Adrenal gland (tissue), 12 donors: Measurements from ENCODE around the gene TBC1D2B. TPM values are rescaled to one million over a fixed set of nuclear protein-coding genes. Genes with fewer than 3 reads are reported as not detected.

Experiments
- DNase-seq, 7 donors: peaks; one replicate each; pipeline ENCODE4 v3.0.0-alpha.2; 2019 to 2020
- H3K27ac ChIP-seq, 5 donors: fragments of 200-600 bp; sonication (generic) in 4 of 5; 1 replicate in 3 of 5; 2 replicates in 2 of 5; pipeline versions ENCODE4 v1.5.1 to v1.8.0; 2016 to 2020; ENCODE audit warnings: mild to moderate bottlenecking in 1 of 5
- H3K27me3 ChIP-seq: fragments of 200-600 bp; 2 replicates; pipeline ENCODE4 v1.8.0; 2021
- H3K36me3 ChIP-seq, 2 donors: fragments of 200-600 bp; replicated peaks in 1 of 2; 1 replicate in 1 of 2; 2 replicates in 1 of 2; pipeline versions ENCODE4 v1.5.1 to v1.8.0; 2018 to 2022
- H3K4me1 ChIP-seq, 2 donors: fragments of 200-600 bp; replicated peaks in 1 of 2; 1 replicate in 1 of 2; 2 replicates in 1 of 2; pipeline versions ENCODE4 v1.5.1 to v1.8.0; 2018 to 2021
- H3K4me3 ChIP-seq, 4 donors: fragments of 200-600 bp; sonication (generic) in 3 of 4; one replicate each; pipeline ENCODE4 v1.5.1; 2016 to 2018
- H3K9me3 ChIP-seq, 3 donors: fragments of 200-600 bp; sonication (generic) in 1 of 3; replicated peaks in 1 of 3; 1 replicate in 2 of 3; 2 replicates in 1 of 3; pipeline versions ENCODE4 v1.5.1 to v1.8.0; 2016 to 2021
- POLR2A ChIP-seq, 2 donors: fragments of 450-650 bp; IDR thresholded peaks; one replicate each; pipeline ENCODE4 v1.6.1; 2017; ENCODE audit warnings: antibody characterized with exemption in 2 of 2, mild to moderate bottlenecking in 2 of 2, moderate library complexity in 1 of 2
- WGBS, 4 donors: extraction: QIAGEN DNeasy Blood & Tissue Kit in 2 of 4; methylation state at CpG; one replicate each; pipeline versions ENCODE4 v1.1.5 to v1.1.7; 2013 to 2017; 5-methylcytosine and 5-hydroxymethylcytosine counted together
- intact Hi-C, 2 donors: fragments of 100-400 bp; cut with DNase I; formaldehyde crosslinking; loops; one replicate each; pipeline versions ENCODE4 v1.14.1 to v1.15.0; 2022 to 2023
- polyA plus RNA-seq, 3 donors: library from polyadenylated mRNA; stranded (reverse); fragments of 200-250 nt in 2 of 3; fragments of 350-450 nt in 1 of 3; fragmentation: Illumina TruSeq in 1 of 3; extraction: RNeasy Lipid Tissue Mini Kit (QIAGEN cat#74804) in 1 of 3; gene quantifications; one replicate each; pipeline ENCODE4 v1.2.3, GENCODE V29; 2013 to 2014
- total RNA-seq, 9 donors: library from RNA; depleted of rRNA in 4 of 9; stranded (reverse); fragments of >200 nt in 4 of 9; fragments of 120-200 nt in 1 of 9; fragmentation: NEBNext Ultra II Directional in 1 of 9; extraction: Animal tissue kit (Norgen Biotek cat#: 25700) in 1 of 9; gene quantifications; one replicate each; pipeline versions ENCODE4 v1.1.0 to v1.2.4, GENCODE V29; 2013 to 2023
- TF ChIP-seq, protein P1 (sequence below), 6 experiments: fragments of 450-650 bp in 4 of 6; fragments of 200-600 bp in 2 of 6; sonication (generic) in 1 of 6; IDR thresholded peaks; 1 replicate in 5 of 6; 2 replicates in 1 of 6; pipeline versions ENCODE4 v1.5.1 to v1.8.0; 2016 to 2021; ENCODE audit warnings: antibody characterized with exemption in 6 of 6, mild to moderate bottlenecking in 2 of 6, moderate library complexity in 1 of 6
- donor health status: healthy with polysubstance abuse.
- donor health status: Bipolar disorder and iron deficiency.
- donor health status: DM: yes; HTN: yes; CAD: no.
- donor health status: DM: no; HTN: no; CAD: no.
- donor health status: DM: no; HTN: no; CAD: no.
- donor health status: DM: yes; HTN: yes; CAD: no.

The TBC1D2B gene
- total and polyA plus RNA-seq, 12 donors = 16.3 to 95.0 (median 54.6) TPM

DNA sequence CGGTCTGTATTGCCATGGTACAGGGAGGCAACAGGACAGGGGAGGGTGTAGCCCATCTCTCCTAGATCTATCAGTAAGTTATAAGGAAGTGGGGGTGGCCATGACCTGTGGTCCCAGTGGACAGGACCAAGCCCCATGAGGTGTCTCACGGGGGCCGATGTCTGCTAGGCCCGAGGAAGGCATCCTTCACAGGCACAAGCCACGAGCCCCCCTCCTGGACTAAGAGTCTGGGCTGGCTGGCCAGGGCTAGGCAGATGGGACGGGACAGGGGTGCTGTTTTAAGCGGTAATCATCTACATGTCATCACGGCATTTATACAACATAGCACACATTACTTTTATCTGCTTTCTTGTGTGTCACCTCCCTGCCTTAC lies 2.6 kb upstream of the TBC1D2B start:
- H3K27me3 ChIP-seq = no peaks in the 10 kb centered on the region
- WGBS, 4 donors = 76 to 94% (median 90%) methylated on average over 8 of the region's 8 CpGs
- TF ChIP-seq, protein P1, sequence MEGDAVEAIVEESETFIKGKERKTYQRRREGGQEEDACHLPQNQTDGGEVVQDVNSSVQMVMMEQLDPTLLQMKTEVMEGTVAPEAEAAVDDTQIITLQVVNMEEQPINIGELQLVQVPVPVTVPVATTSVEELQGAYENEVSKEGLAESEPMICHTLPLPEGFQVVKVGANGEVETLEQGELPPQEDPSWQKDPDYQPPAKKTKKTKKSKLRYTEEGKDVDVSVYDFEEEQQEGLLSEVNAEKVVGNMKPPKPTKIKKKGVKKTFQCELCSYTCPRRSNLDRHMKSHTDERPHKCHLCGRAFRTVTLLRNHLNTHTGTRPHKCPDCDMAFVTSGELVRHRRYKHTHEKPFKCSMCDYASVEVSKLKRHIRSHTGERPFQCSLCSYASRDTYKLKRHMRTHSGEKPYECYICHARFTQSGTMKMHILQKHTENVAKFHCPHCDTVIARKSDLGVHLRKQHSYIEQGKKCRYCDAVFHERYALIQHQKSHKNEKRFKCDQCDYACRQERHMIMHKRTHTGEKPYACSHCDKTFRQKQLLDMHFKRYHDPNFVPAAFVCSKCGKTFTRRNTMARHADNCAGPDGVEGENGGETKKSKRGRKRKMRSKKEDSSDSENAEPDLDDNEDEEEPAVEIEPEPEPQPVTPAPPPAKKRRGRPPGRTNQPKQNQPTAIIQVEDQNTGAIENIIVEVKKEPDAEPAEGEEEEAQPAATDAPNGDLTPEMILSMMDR (IDR thresholded peaks at IDR 0.05) = no peak
- TF ChIP-seq POLR2A (IDR thresholded peaks at IDR 0.05) = no peak
- intact Hi-C loops = no loop called here
- H3K36me3 ChIP-seq = no peaks in the 10 kb centered on the region
- H3K27ac ChIP-seq = no peak overlapping the region
- peaks cover 9 to 26% of the 10 kb centered on the region in 2 donors for H3K4me1 ChIP-seq
- no peaks in the 10 kb centered on the region for H3K9me3 ChIP-seq
- peak in 1 of 7 donors; percentile 13 for DNase-seq
- H3K4me3 ChIP-seq = no peak overlapping the region

DNA sequence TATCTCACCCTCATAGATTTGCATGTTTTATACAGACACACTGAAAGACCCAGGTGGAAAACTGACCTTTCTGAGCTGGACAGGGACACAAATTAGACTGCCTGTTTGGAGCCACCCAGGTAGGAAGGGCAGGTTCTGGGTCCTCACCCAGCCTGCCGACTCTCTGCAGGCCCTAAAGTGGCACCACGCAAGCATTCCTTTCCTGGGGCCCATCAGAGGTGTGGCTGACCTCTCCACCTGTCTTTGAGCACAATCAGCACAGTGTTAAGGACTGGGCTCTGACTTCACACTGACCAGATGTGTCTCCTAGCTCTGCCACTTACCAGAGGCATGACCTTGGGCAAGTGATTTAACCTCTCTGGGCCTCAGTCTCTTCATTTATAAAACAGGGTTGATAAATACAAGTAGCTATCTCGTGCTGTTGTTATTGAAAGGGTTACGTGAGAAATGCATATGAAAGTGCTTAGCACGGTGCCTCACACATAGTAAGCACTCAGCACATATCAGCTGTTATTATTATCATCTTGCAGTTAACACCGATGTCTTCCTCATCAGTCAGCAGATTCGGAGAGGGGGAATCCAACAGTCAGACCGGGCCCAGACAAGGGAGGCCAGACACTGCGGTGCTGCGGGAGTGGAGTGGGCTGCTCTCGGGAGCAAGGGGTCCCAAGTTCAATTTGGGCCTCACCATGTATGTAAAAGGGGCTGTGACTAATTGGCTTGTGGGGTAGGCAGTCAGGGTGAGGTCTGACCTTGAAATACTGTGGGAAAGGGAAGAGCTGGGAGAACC lies 2.0 kb upstream of the TBC1D2B start:
- intact Hi-C loops = no loop called here
- peak in 1 of 7 donors; percentile 16 for DNase-seq
- no peaks in the 10 kb centered on the region for H3K9me3 ChIP-seq
- no peak for TF ChIP-seq POLR2A (IDR thresholded peaks at IDR 0.05)
- TF ChIP-seq, protein P1 (IDR thresholded peaks at IDR 0.05) = no peak
- H3K4me3 ChIP-seq = no peak overlapping the region
- WGBS, 4 donors = 88 to 95% (median 90%) methylated on average over 11 of the region's 11 CpGs
- H3K36me3 ChIP-seq = no peaks in the 10 kb centered on the region
- no peak overlapping the region for H3K27ac ChIP-seq
- H3K4me1 ChIP-seq = peaks cover 9 to 32% of the 10 kb centered on the region in 2 donors
- H3K27me3 ChIP-seq = no peaks in the 10 kb centered on the region

DNA sequence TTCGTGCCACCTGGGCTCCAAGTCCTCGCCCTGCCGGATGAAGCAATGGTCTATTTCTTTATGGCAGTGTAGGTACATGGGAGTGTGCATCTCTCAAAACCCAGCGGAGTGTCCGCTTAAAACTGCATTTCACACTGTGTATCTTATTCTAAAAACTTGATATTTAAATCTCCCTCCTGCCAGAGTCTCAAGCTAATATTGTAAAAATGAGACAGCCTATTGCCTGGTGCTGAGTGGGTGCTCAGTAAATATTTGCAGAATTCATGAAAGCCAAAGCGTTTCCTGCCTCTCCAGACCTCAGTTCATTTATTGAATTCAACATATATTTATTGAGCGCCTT lies 330 bp upstream of the TBC1D2B start:
- no peak for DNase-seq
- no peaks in the 10 kb centered on the region for H3K36me3 ChIP-seq
- WGBS, 4 donors = 19 to 41% (median 26%) methylated on average over 5 to 7 of the region's 7 CpGs
- H3K27ac ChIP-seq = peak overlapping the region in 4 of 5 donors; percentile 48 to 98 (median 92)
- no peaks in the 10 kb centered on the region for H3K9me3 ChIP-seq
- no peaks in the 10 kb centered on the region for H3K27me3 ChIP-seq
- peak overlapping the region in 2 of 4 donors; percentile 27 to 97 for H3K4me3 ChIP-seq
- intact Hi-C loops = no loop called here
- TF ChIP-seq, protein P1 (IDR thresholded peaks at IDR 0.05) = no peak
- TF ChIP-seq POLR2A (IDR thresholded peaks at IDR 0.05) = no peak
- H3K4me1 ChIP-seq = peaks cover 23 to 44% of the 10 kb centered on the region in 2 donors

DNA sequence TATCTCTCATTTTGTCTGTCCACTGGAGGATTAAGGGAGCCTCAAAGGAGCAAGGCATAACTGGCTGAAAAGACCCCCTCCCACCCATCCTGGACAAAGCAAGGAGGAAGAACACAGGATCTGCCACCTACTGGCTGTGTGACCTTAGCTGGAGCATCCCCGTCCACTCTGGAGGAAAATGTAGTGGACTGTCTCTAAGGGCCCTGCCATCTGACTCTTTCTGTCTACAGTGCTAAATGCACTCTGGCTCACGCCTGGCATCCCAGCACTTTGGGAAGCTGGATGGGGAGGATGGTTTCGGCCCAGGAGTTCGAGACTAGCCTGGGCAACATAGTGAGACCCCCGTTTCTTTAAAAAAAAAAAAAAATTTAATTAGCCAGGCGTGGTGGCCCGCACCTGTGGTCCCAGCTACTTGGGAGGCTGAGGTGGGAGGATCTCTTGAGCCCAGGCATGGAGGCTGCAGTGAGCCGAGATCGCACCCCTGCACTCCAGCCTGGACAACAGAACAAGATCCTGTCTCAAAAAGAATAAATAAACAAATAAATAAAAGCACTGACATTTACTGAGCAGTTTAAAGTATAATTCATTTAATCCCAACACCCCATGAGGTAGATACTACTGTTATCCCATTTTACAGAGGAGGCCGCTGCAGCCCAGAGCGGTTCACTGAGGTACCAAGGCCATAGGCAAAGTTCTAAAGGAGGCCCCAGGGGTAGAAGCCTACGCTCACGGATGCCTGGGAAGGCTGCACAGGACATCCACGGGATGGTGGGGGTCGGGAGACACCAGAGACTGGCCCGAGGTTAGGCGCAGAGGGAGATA lies 1.1 kb downstream of the TBC1D2B start:
- Histone ChIP-seq H3K9me3 (no peaks in the 10 kb centered on the region), H3K27me3 (no peaks in the 10 kb centered on the region), H3K4me3 (peak overlapping the region; percentile 18 to 97 (median 93)), H3K4me1 (peaks cover 37 to 58% of the 10 kb centered on the region in 2 donors), H3K36me3 (no peaks in the 10 kb centered on the region), H3K27ac (peak overlapping the region; percentile 75 to 98 (median 92))
- intact Hi-C loops = no loop called here
- DNase-seq = peak in 2 of 7 donors; percentile 22 to 34
- no peak for TF ChIP-seq POLR2A (IDR thresholded peaks at IDR 0.05)
- TF ChIP-seq, protein P1 (IDR thresholded peaks at IDR 0.05) = peak in 1 of 6 experiments; percentile 23
- WGBS, 4 donors = 17 to 31% (median 30%) methylated on average over 13 to 17 of the region's 17 CpGs
